GM12878 (cell line): ENCODE data around the gene PTPRN2. TPM values are rescaled to one million over a fixed set of nuclear protein-coding genes. Genes with fewer than 3 reads are reported as not detected.

Source experiments
- ATAC-seq: fragments of 200-7000 bp; cut with Tn5 transposase; 3 replicates; pipeline ENCODE4 v1.9.1; 2020; ENCODE audit warnings: mild to moderate bottlenecking, moderate library complexity
- BruUV-seq: library from RNA; stranded (reverse); fragments of 400-500 nt; replicated peaks from 2 replicates; lab custom pipeline; 2021; lab: Mats Ljungman, UMichigan
- CTCF ChIA-PET: fragments of 300-600 bp; sonication (Branson Sonifier 250); formaldehyde crosslinking; extraction: SDS; loops from one replicate; lab custom pipeline; 2021; ENCODE audit warnings: inconsistent platforms; lab: Yijun Ruan, JAX
- POLR2A ChIA-PET: fragments of 350-600 bp; formaldehyde crosslinking; extraction: SDS; loops from one replicate; lab custom pipeline; 2021; ENCODE audit warnings: inconsistent platforms; lab: Charles Lee
- RAD21 ChIA-PET: fragments of 300-600 bp; sonication (Branson Sonifier 250); formaldehyde crosslinking; loops from one replicate; lab custom pipeline; 2023; ENCODE audit warnings: antibody characterized with exemption; ENCODE audit not compliant: unreplicated experiment; lab: Charles Lee
- SMC1A ChIA-PET: fragments of 300-600 bp; sonication (Branson Sonifier 250); formaldehyde crosslinking; loops from one replicate; lab custom pipeline; 2023; ENCODE audit not compliant: unreplicated experiment, uncharacterized antibody; lab: Charles Lee
- DNase-seq: peaks from one replicate; pipeline ENCODE4 v3.0.0-alpha.2; 2011; ENCODE audit warnings: low read depth, low spot score
- FAIRE-seq: peaks from 3 replicates; lab custom pipeline; 2011; peaks lifted over from hg19 to GRCh38; lab: Jason Lieb, UNC
- H2AFZ ChIP-seq: 2 replicates; pipeline ENCODE4 v1.6.0; 2011; ENCODE audit warnings: low read depth, low read length, control low read depth; ENCODE audit not compliant: control insufficient read depth
- H3K27ac ChIP-seq: 2 replicates; pipeline ENCODE4 v1.5.1; 2011; ENCODE audit warnings: control low read depth; ENCODE audit not compliant: control insufficient read depth, insufficient read depth
- H3K27me3 ChIP-seq, 2 experiments: replicated peaks in 1 of 2; 2 replicates each; pipeline versions ENCODE4 v1.6.0 to v1.6.1; 2011; ENCODE audit warnings: low read length in 1 of 2; ENCODE audit not compliant: control insufficient read depth in 2 of 2, insufficient read depth in 2 of 2
- H3K36me3 ChIP-seq, 2 experiments: 2 replicates each; pipeline ENCODE4 v1.5.1; 2011; ENCODE audit warnings: low read length in 1 of 2; ENCODE audit not compliant: control insufficient read depth in 2 of 2, insufficient read depth in 2 of 2
- H3K4me1 ChIP-seq: 2 replicates; pipeline ENCODE4 v1.6.1; 2011; ENCODE audit warnings: mild to moderate bottlenecking, low read length, moderate library complexity, mixed read lengths; ENCODE audit not compliant: control insufficient read depth, insufficient read depth
- H3K4me2 ChIP-seq: 2 replicates; pipeline ENCODE4 v1.6.0; 2011; ENCODE audit warnings: control low read depth; ENCODE audit not compliant: control insufficient read depth, insufficient read depth
- H3K4me3 ChIP-seq: fragments of 200-600 bp; sonication (generic); 2 replicates; pipeline ENCODE4 v1.5.1; 2016
- H3K79me2 ChIP-seq: 2 replicates; pipeline ENCODE4 v1.6.0; 2011; ENCODE audit warnings: low read length; ENCODE audit not compliant: control insufficient read depth, insufficient read depth
- H3K9ac ChIP-seq: 2 replicates; pipeline ENCODE4 v1.8.0; 2011; ENCODE audit warnings: low read length, control low read depth, mixed read lengths; ENCODE audit not compliant: control insufficient read depth, insufficient read depth
- H3K9me3 ChIP-seq: replicated peaks from 3 replicates; pipeline ENCODE4 v1.5.1; 2011; ENCODE audit warnings: mild to moderate bottlenecking, low read length; ENCODE audit not compliant: control insufficient read depth, insufficient read depth
- H4K20me1 ChIP-seq: 2 replicates; pipeline ENCODE4 v1.6.0; 2011; ENCODE audit not compliant: control insufficient read depth, insufficient read depth
- ASH2L ChIP-seq: fragments of 300-600, 200-600 bp; sonication (generic); IDR thresholded peaks from 2 replicates; pipeline ENCODE4 v1.6.1; 2017; ENCODE audit warnings: low read depth, mild to moderate bottlenecking, borderline replicate concordance
- CEBPB ChIP-seq, 2 experiments: fragments of 150-350 bp in 1 of 2; IDR thresholded peaks; 2 replicates each; pipeline ENCODE4 v1.6.1; 2012 to 2014; ENCODE audit warnings: low read depth in 2 of 2, low read length in 2 of 2, borderline replicate concordance in 1 of 2, inconsistent platforms in 1 of 2
- GABPA ChIP-seq: IDR thresholded peaks from 2 replicates; pipeline ENCODE4 v1.6.1; 2014; ENCODE audit warnings: antibody characterized with exemption, low read depth, mild to moderate bottlenecking, inconsistent platforms
- NFYB ChIP-seq: IDR thresholded peaks from 2 replicates; pipeline ENCODE4 v1.6.1; 2011; ENCODE audit warnings: low read depth, mild to moderate bottlenecking, low read length, improper control_type of control experiment, moderate library complexity; ENCODE audit not compliant: insufficient read depth
- SKIL ChIP-seq: fragments of 450-650 bp; IDR thresholded peaks from 2 replicates; pipeline ENCODE4 v1.6.1; 2017; ENCODE audit warnings: mild to moderate bottlenecking, low read depth, inconsistent platforms; ENCODE audit not compliant: poor library complexity, severe bottlenecking
- TCF12 ChIP-seq: IDR thresholded peaks from 2 replicates; pipeline ENCODE4 v1.6.1; 2011; ENCODE audit warnings: low read depth, mild to moderate bottlenecking, low read length
- WGBS: methylation state at CpG from one replicate; pipeline ENCODE4 v1.1.6; 2016; ENCODE audit warnings: low lambda C conversion rate; ENCODE audit not compliant: insufficient replicate concordance, insufficient coverage; ENCODE audit errors: missing lambda C conversion rate; 5-methylcytosine and 5-hydroxymethylcytosine counted together
- in situ Hi-C: fragments of 300-500 bp; cut with MboI; formaldehyde crosslinking; loops from 9 replicates; pipeline ENCODE4 v1.14.3; 2018; ENCODE audit warnings: mixed read lengths
- intact Hi-C: fragments of 100-400 bp; cut with micrococcal nuclease; formaldehyde crosslinking; loops from one replicate; pipeline ENCODE4 v1.14.2; 2022; ENCODE audit not compliant: unreplicated experiment
- polyA plus RNA-seq, 11 experiments: library from polyadenylated mRNA; depleted of rRNA in 4 of 11; unstranded in 6 of 11; stranded (reverse) in 5 of 11; fragments of >200 nt; fragmentation: Nextera tagmentation in 4 of 11; fragmentation: Illumina TruSeq in 1 of 11; extraction: Ambion mirVana in 4 of 11; extraction: Trizol in 1 of 11; gene quantifications; 1 replicate in 1 of 11; 2 replicates in 10 of 11; pipeline versions ENCODE4 v1.2.1 to v1.2.3, GENCODE V29; 2011 to 2016; ENCODE audit warnings: inconsistent platforms in 2 of 11, missing spikeins in 2 of 11, low read depth in 1 of 11
- total RNA-seq, 4 experiments: library from RNA; depleted of rRNA in 3 of 4; stranded (reverse); fragments of >200 nt in 3 of 4; fragmentation: Illumina TruSeq in 1 of 4; extraction: Trizol in 1 of 4; gene quantifications; 2 replicates each; pipeline versions ENCODE4 v1.2.1 to v1.2.3, GENCODE V29; 2013 to 2021

PTPRN2 gene
- total and polyA plus RNA-seq, 10 of the 15 experiments (the other 5 are each of a cell fraction or from before 2014, with no cell fraction given) = 5.4 TPM; not detected in 9

- H2AFZ ChIP-seq = no peak overlapping the region
- DNase-seq (no peak), FAIRE-seq (no peak), ATAC-seq (no peak)
- no peaks in the 10 kb centered on the region for H3K27me3 ChIP-seq
- POLR2A ChIA-PET = no interaction called here
- intact Hi-C loops = no loop called here
- H3K4me3 ChIP-seq = no peak overlapping the region
- H3K36me3 ChIP-seq = no peaks in the 10 kb centered on the region
- RAD21 ChIA-PET = no interaction called here
- H3K4me1 ChIP-seq = no peaks in the 10 kb centered on the region
- H3K4me2 ChIP-seq = no peak overlapping the region
- H3K27ac ChIP-seq = no peak overlapping the region
- CTCF ChIA-PET = interaction anchor here (1.3 kb wide), 1 partner anchor 150 kb away, joined by 3 read pairs; no protein-coding TSS in a partner anchor
- in situ Hi-C loops = no loop called here
- H3K79me2 ChIP-seq = no peaks in the 10 kb centered on the region
- no peaks in the 10 kb centered on the region; the same call in 2 of the 3 replicates for H3K9me3 ChIP-seq
- H4K20me1 ChIP-seq = no peaks in the 10 kb centered on the region
- BruUV-seq = no TSS peak
- SMC1A ChIA-PET = no interaction called here
- no peak overlapping the region for H3K9ac ChIP-seq
- TF ChIP-seq GABPA (no peak), NFYB (no peak), SKIL (no peak), TCF12 (no peak), CEBPB (IDR thresholded peaks at IDR 0.05; ENCODE audit: borderline replicate concordance in 1 of 2, low read depth in 2 of 2, low read length in 2 of 2) (no peak), ASH2L (no peak)
- WGBS = 42% methylated on average over 8 of the region's 8 CpGs
These were observed 960.0 kb downstream of the PTPRN2 start for GRCh38 chr7:157627646-157628045.
